Subcutaneous abdominal adipose tissue (tissue), 5 donors: Measurements from ENCODE around the gene AHI1.
A peak's percentile ranks its signal among the peaks of the same experiment; 100 is the strongest.

ENCODE experiments used
- H3K27ac ChIP-seq: one replicate; pipeline ENCODE4 v1.7.0; 2013; ENCODE audit warnings: low read depth, mild to moderate bottlenecking, inconsistent platforms, low read length, moderate library complexity
- H3K27me3 ChIP-seq, 5 donors: one replicate each; pipeline ENCODE4 v1.7.0; 2013; ENCODE audit warnings: low read length in 5 of 5, inconsistent platforms in 1 of 5; ENCODE audit not compliant: control insufficient read depth in 5 of 5, insufficient read depth in 4 of 5
- H3K36me3 ChIP-seq, 5 donors: one replicate each; pipeline ENCODE4 v1.7.0; 2013; ENCODE audit warnings: low read length in 5 of 5; ENCODE audit not compliant: control insufficient read depth in 5 of 5, insufficient read depth in 5 of 5
- H3K4me1 ChIP-seq, 5 donors: one replicate each; pipeline ENCODE4 v1.7.0; 2013; ENCODE audit warnings: low read length in 5 of 5, mild to moderate bottlenecking in 3 of 5, moderate library complexity in 1 of 5; ENCODE audit not compliant: control insufficient read depth in 5 of 5, insufficient read depth in 5 of 5
- H3K4me3 ChIP-seq, 5 donors: one replicate each; pipeline ENCODE4 v1.7.0; 2013; ENCODE audit warnings: low read length in 5 of 5, low read depth in 1 of 5
- H3K9ac ChIP-seq, 5 donors: one replicate each; pipeline ENCODE4 v1.7.0; 2013; ENCODE audit warnings: low read length in 5 of 5, mild to moderate bottlenecking in 4 of 5, moderate library complexity in 3 of 5
- H3K9me3 ChIP-seq, 5 donors: one replicate each; pipeline ENCODE4 v1.7.0; 2013; ENCODE audit warnings: low read length in 5 of 5; ENCODE audit not compliant: control insufficient read depth in 5 of 5
- donor health status: healthy.
- donor health status: healthy.
- donor health status: healthy.
- donor health status: healthy.
- donor health status: healthy.

AHI1 gene

DNA sequence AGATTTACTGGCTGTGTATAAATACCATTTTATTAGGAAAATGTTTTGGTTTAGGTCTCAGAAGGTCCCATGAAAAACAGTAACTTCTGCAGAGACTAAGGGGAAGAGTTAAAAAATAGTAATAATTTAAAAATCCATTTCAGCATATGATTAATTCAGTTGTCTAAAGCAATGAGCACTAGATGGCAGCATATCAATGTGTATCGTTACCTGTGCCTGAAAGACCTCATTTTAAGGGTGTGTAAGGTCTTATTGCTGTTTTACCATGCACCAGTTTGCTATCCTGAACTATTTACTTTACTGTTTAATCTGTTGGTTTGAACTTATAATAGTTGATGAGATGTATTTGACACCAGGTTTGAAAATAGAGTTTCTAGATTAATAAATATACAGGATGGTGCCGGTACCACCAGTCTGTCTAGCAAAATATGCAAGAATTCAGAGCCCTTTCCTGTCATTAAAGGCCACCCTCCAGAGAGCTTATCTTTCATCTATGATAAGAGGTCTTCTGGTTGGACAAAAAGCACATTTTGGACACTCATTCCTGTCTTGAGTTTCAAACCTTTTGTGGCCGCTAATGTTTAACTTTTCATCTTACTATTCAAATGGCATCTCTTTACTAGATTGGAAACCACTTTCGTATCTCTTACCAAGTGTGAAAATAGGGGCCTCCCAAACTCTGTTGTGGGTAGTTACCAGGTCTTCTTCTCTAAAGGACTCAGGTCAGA, 8.9 kb upstream of the AHI1 start:
- no peaks in the 10 kb centered on the region for H3K36me3 ChIP-seq
- no peaks in the 10 kb centered on the region for H3K9me3 ChIP-seq
- H3K27ac ChIP-seq = no peak overlapping the region
- H3K4me3 ChIP-seq = no peak overlapping the region
- H3K27me3 ChIP-seq = no peaks in the 10 kb centered on the region
- no peak overlapping the region for H3K9ac ChIP-seq
- H3K4me1 ChIP-seq = peaks cover 0 to 2% (median 0%) of the 10 kb centered on the region in 5 donors

GRCh38 chr6:135505648-135506047, 8.1 kb upstream of the AHI1 start:
- Histone ChIP-seq H3K4me1 (peaks cover 0 to 2% (median 0%) of the 10 kb centered on the region in 5 donors), H3K27me3 (no peaks in the 10 kb centered on the region), H3K4me3 (no peak overlapping the region), H3K9me3 (no peaks in the 10 kb centered on the region), H3K27ac (no peak overlapping the region), H3K9ac (no peak overlapping the region), H3K36me3 (no peaks in the 10 kb centered on the region)

DNA sequence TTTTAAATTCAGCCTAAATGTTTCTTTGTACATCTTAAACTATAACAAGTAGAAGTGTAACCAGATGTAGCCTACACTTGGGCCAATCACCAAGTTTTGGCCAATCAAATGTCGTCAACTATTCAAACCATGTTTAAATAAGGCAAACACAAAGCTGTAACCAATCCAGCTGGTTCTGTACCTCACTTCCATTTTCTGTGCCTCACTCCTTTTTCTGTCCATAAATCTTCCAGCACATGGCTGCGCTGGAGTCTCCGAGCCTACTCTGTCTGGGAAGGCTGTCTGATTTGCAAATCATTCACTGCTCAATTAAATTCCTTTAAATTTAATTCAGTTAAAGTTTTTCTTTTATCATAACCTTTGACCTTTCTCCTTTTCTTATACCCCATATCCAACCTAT, 7.7 kb upstream of the AHI1 start:
- no peak overlapping the region for H3K9ac ChIP-seq
- H3K27ac ChIP-seq = no peak overlapping the region
- H3K4me3 ChIP-seq = no peak overlapping the region
- no peaks in the 10 kb centered on the region for H3K36me3 ChIP-seq
- no peaks in the 10 kb centered on the region for H3K27me3 ChIP-seq
- H3K4me1 ChIP-seq = peaks cover 0 to 2% (median 0%) of the 10 kb centered on the region in 5 donors
- no peaks in the 10 kb centered on the region for H3K9me3 ChIP-seq

GRCh38 chr6:135504734-135505133, 7.2 kb upstream of the AHI1 start:
- Histone ChIP-seq H3K4me1 (peaks cover 0 to 2% (median 0%) of the 10 kb centered on the region in 5 donors), H3K4me3 (no peak overlapping the region), H3K9ac (no peak overlapping the region), H3K9me3 (no peaks in the 10 kb centered on the region), H3K36me3 (no peaks in the 10 kb centered on the region), H3K27me3 (no peaks in the 10 kb centered on the region), H3K27ac (no peak overlapping the region)

DNA sequence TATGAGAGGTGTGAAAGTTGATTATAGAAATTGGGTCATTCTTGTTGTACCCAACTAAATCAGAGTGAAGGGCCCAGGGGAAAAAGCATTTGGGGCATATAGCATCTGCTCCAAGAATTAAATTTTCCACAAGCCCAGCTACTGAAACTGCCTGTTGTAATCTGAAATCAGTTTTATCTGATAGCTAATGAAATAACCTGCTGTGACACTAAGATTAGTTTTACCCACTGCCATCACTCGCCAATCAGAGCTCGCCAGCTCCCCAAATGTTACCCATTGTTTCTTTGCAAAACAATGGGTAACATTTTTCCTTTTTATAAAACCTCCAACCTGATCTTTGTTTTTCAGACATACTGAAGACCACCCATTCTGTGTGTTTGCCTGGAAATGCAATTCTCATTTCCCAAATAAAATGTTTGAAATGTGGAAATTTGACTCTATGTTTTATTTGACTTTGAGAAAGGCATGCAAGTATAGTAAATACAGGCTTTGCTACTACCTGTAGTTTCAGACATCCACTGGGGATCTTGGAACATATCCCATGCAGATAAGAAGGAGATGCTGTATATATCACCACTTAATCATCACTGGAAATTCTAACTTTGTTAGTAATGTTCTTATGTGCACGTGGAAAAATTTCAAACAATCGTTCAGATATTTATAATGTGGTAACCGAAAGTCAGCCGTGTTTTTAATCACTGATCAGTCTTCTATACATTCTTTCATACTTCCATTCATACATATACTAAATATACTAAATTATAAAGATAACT, 6.3 kb upstream of the AHI1 start:
- Histone ChIP-seq H3K27me3 (no peaks in the 10 kb centered on the region), H3K27ac (no peak overlapping the region), H3K36me3 (no peaks in the 10 kb centered on the region), H3K9me3 (no peaks in the 10 kb centered on the region), H3K9ac (no peak overlapping the region), H3K4me3 (no peak overlapping the region), H3K4me1 (peaks cover 0 to 3% (median 2%) of the 10 kb centered on the region in 5 donors)

GRCh38 chr6:135499441-135500340, 2.2 kb upstream of the AHI1 start:
- H3K4me3 ChIP-seq = no peak overlapping the region

DNA sequence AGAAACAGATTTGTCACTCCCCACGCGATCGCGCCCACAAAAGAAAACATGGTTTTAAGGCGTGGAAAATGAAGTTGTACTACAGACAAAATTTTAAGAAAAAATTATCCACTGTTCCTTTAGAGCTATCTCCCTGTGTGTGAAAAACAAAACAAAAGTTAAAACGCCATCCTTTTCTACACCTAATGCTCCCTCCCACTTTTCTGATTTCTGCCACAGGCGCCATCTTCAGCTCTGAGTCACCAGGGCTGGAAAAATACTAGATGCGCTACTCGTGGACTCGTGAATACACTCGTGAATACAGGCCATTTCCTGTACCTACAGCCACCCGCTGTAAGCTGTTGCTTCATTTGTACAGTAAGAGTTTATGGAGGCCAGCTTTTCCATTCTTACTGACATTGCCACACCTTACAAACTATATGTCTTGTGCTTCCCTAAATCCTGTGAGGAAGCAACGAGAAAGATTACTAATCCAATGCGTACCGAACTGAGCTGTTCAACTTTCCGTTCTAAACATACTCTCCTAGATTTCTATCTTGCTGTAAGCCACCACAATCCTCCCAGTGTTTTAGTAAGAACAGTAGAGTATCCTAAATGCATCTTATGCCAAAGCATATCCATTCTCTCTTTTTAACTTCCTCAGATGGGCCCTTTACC, 773 bp upstream of the AHI1 start:
- Histone ChIP-seq H3K27ac (peak overlapping the region; percentile 99), H3K27me3 (no peaks in the 10 kb centered on the region), H3K4me3 (peak overlapping the region; percentile 83 to 94 (median 87)), H3K9ac (peak overlapping the region; percentile 63 to 99 (median 98)), H3K36me3 (peaks cover 0 to 5% (median 0%) of the 10 kb centered on the region in 5 donors), H3K4me1 (peaks cover 0 to 18% (median 14%) of the 10 kb centered on the region in 5 donors), H3K9me3 (no peaks in the 10 kb centered on the region)

More at GRCh38 chr6:135499441-135500340, 2.2 kb upstream of the AHI1 start:
- no peaks in the 10 kb centered on the region for H3K9me3 ChIP-seq
- no peaks in the 10 kb centered on the region for H3K27me3 ChIP-seq
- H3K4me1 ChIP-seq = peaks cover 0 to 18% (median 14%) of the 10 kb centered on the region in 5 donors
- peaks cover 0 to 1% (median 0%) of the 10 kb centered on the region in 5 donors for H3K36me3 ChIP-seq
- no peak overlapping the region for H3K27ac ChIP-seq
- H3K9ac ChIP-seq = no peak overlapping the region

GRCh38 chr6:135496800-135497411, 634 bp downstream of the AHI1 start:
- Histone ChIP-seq H3K27ac (peak overlapping the region; percentile 99), H3K9ac (peak overlapping the region; percentile 69 to 99 (median 98)), H3K4me1 (peaks cover 0 to 18% (median 14%) of the 10 kb centered on the region in 5 donors)

More at GRCh38 chr6:135496800-135497411, 634 bp downstream of the AHI1 start:
- Histone ChIP-seq H3K4me3 (peak overlapping the region; percentile 81 to 94 (median 87)), H3K9me3 (no peaks in the 10 kb centered on the region), H3K27me3 (no peaks in the 10 kb centered on the region), H3K36me3 (peaks cover 0 to 5% (median 0%) of the 10 kb centered on the region in 5 donors)
